A549 (cell line): ENCODE results near the gene PPM1H.

ENCODE experiments used
- CBX8 ChIP-seq: fragments of 200-600 bp; sonication (generic); IDR thresholded peaks from 2 replicates; pipeline ENCODE4 v1.6.1; 2016
- CHD2 ChIP-seq: fragments of 150-350 bp; IDR thresholded peaks from 2 replicates; pipeline ENCODE4 v1.6.1; 2014; ENCODE audit warnings: low read length; ENCODE audit not compliant: partially characterized antibody
- CTCF ChIP-seq: fragments of >200 bp; sonication (Bioruptor Twin); formaldehyde crosslinking; IDR thresholded peaks from 3 replicates; pipeline ENCODE4 v1.5.1; 2016
- HOXA7 ChIP-seq: fragments of 250-450 bp; sonication (Bioruptor Pico); IDR thresholded peaks from 2 replicates; pipeline ENCODE4 v1.5.0; 2020; ENCODE audit warnings: mild to moderate bottlenecking, moderate library complexity
- JUN ChIP-seq, 2 experiments: fragments of >200 bp; sonication (Bioruptor Twin); formaldehyde crosslinking; IDR thresholded peaks; 2 replicates in 1 of 2; 3 replicates in 1 of 2; pipeline ENCODE4 v1.6.1; 2016 to 2017
- MAZ ChIP-seq: fragments of 150-350 bp; IDR thresholded peaks from 2 replicates; pipeline ENCODE4 v1.6.1; 2014; ENCODE audit warnings: antibody characterized with exemption, low read depth, low read length, borderline replicate concordance
- RAD21 ChIP-seq, 2 experiments: fragments of >200 bp in 1 of 2; sonication (Bioruptor Twin) in 1 of 2; formaldehyde crosslinking in 1 of 2; IDR thresholded peaks in 1 of 2; conservative IDR thresholded peaks in 1 of 2; 2 replicates in 1 of 2; 3 replicates in 1 of 2; pipeline ENCODE4 v1.6.1; 2012 to 2018; ENCODE audit warnings: inconsistent platforms in 1 of 2
- REST ChIP-seq: fragments of 200-600 bp; sonication (generic); IDR thresholded peaks from 2 replicates; pipeline ENCODE4 v1.6.1; 2016; ENCODE audit warnings: antibody characterized with exemption, mild to moderate bottlenecking, moderate library complexity
- TF ChIP-seq, protein P1 (sequence below): IDR thresholded peaks from 2 replicates; pipeline ENCODE4 v1.6.1; 2012
- TF ChIP-seq, protein P2 (sequence below): fragments of 250-450 bp; sonication (Bioruptor Pico); IDR thresholded peaks from 2 replicates; pipeline ENCODE4 v1.5.0; 2021; ENCODE audit warnings: mild to moderate bottlenecking, moderate library complexity, borderline replicate concordance

- TF ChIP-seq CBX8 (no peak), RAD21 (conservative IDR thresholded peaks at IDR 0.05 in 1 of 2, IDR thresholded peaks at IDR 0.05 in 1 of 2) (no peak), CTCF (no peak), MAZ (no peak), HOXA7 (CRISPR knock-in tag) (no peak), REST (no peak), CHD2 (no peak), JUN (IDR thresholded peaks at IDR 0.05) (no peak)
- TF ChIP-seq, protein P1, sequence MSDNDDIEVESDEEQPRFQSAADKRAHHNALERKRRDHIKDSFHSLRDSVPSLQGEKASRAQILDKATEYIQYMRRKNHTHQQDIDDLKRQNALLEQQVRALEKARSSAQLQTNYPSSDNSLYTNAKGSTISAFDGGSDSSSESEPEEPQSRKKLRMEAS = no peak
- TF ChIP-seq, protein P2, sequence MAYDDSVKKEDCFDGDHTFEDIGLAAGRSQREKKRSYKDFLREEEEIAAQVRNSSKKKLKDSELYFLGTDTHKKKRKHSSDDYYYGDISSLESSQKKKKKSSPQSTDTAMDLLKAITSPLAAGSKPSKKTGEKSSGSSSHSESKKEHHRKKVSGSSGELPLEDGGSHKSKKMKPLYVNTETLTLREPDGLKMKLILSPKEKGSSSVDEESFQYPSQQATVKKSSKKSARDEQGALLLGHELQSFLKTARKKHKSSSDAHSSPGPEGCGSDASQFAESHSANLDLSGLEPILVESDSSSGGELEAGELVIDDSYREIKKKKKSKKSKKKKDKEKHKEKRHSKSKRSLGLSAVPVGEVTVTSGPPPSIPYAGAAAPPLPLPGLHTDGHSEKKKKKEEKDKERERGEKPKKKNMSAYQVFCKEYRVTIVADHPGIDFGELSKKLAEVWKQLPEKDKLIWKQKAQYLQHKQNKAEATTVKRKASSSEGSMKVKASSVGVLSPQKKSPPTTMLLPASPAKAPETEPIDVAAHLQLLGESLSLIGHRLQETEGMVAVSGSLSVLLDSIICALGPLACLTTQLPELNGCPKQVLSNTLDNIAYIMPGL (CRISPR knock-in tag) = no peak
These were observed 147.3 kb downstream of the PPM1H start for GRCh38 chr12:62787611-62788010.
